Mesenchymal stem cell (in vitro differentiated cells and primary cell): ENCODE measurements around the gene GFI1B.

Experiments
- DNase-seq: peaks from one replicate; pipeline ENCODE4 v3.0.0-alpha.2; 2013
- H2AFZ ChIP-seq: one replicate; pipeline ENCODE4 v1.6.1; 2013; ENCODE audit warnings: low read depth, mild to moderate bottlenecking, control low read depth, inconsistent platforms, low read length, moderate library complexity
- H2AK5ac ChIP-seq: 2 replicates; pipeline ENCODE4 v1.6.1; 2013; ENCODE audit warnings: low read length, moderate library complexity, mild to moderate bottlenecking, inconsistent platforms; ENCODE audit not compliant: severe bottlenecking
- H2BK120ac ChIP-seq: one replicate; pipeline ENCODE4 v1.6.1; 2013; ENCODE audit warnings: low read depth, mild to moderate bottlenecking, inconsistent platforms, low read length, moderate library complexity
- H2BK12ac ChIP-seq, 2 experiments: one replicate each; pipeline ENCODE4 v1.6.1; 2013; ENCODE audit warnings: inconsistent platforms in 2 of 2, low read length in 2 of 2, mild to moderate bottlenecking in 2 of 2, moderate library complexity in 2 of 2, control low read depth in 1 of 2
- H2BK15ac ChIP-seq: one replicate; pipeline ENCODE4 v1.6.1; 2013; ENCODE audit warnings: mild to moderate bottlenecking, low read depth, inconsistent platforms; ENCODE audit not compliant: poor library complexity, severe bottlenecking
- H2BK5ac ChIP-seq: 2 replicates; pipeline ENCODE4 v1.6.1; 2013; ENCODE audit warnings: low read depth, mild to moderate bottlenecking, low read length, control low read depth, inconsistent platforms; ENCODE audit not compliant: poor library complexity, severe bottlenecking
- H3K14ac ChIP-seq, 2 experiments: one replicate each; pipeline ENCODE4 v1.6.1; 2013; ENCODE audit warnings: inconsistent platforms in 2 of 2, low read length in 2 of 2, control low read depth in 1 of 2, mild to moderate bottlenecking in 1 of 2, moderate library complexity in 1 of 2
- H3K18ac ChIP-seq, 2 experiments: one replicate each; pipeline ENCODE4 v1.6.1; 2013; ENCODE audit warnings: inconsistent platforms in 2 of 2, low read length in 2 of 2, control low read depth in 1 of 2, low read depth in 1 of 2, mild to moderate bottlenecking in 1 of 2
- H3K23ac ChIP-seq, 2 experiments: one replicate each; pipeline ENCODE4 v1.6.1; 2013; ENCODE audit warnings: inconsistent platforms in 2 of 2, low read length in 2 of 2, mild to moderate bottlenecking in 2 of 2, moderate library complexity in 2 of 2, control low read depth in 1 of 2
- H3K27ac ChIP-seq: 2 replicates; pipeline ENCODE4 v1.5.1; 2013; ENCODE audit warnings: mild to moderate bottlenecking, moderate library complexity, low read length, control low read depth, inconsistent platforms; ENCODE audit not compliant: poor library complexity, severe bottlenecking
- H3K27me3 ChIP-seq, 2 experiments: 2 replicates each; pipeline versions ENCODE4 v1.6.1 to v1.7.0; 2013; ENCODE audit warnings: low read length in 2 of 2, mild to moderate bottlenecking in 2 of 2, moderate library complexity in 2 of 2, control low read depth in 1 of 2, inconsistent platforms in 1 of 2; ENCODE audit not compliant: control insufficient read depth in 1 of 2, insufficient read depth in 1 of 2
- H3K36me3 ChIP-seq, 2 experiments: 2 replicates each; pipeline versions ENCODE4 v1.6.1 to v1.7.0; 2013; ENCODE audit warnings: low read length in 2 of 2, control low read depth in 1 of 2, inconsistent platforms in 1 of 2, low read depth in 1 of 2, mild to moderate bottlenecking in 1 of 2; ENCODE audit not compliant: insufficient read depth in 2 of 2, control insufficient read depth in 1 of 2
- H3K4ac ChIP-seq, 2 experiments: one replicate each; pipeline ENCODE4 v1.6.1; 2013; ENCODE audit warnings: inconsistent platforms in 2 of 2, low read length in 2 of 2, mild to moderate bottlenecking in 2 of 2, moderate library complexity in 2 of 2, control low read depth in 1 of 2, low read depth in 1 of 2
- H3K4me1 ChIP-seq: 2 replicates; pipeline ENCODE4 v1.6.1; 2013; ENCODE audit warnings: low read depth, low read length, control low read depth; ENCODE audit not compliant: control insufficient read depth, insufficient read depth
- H3K4me2 ChIP-seq: 2 replicates; pipeline ENCODE4 v1.6.1; 2013; ENCODE audit warnings: low read length, mild to moderate bottlenecking, inconsistent platforms; ENCODE audit not compliant: poor library complexity, severe bottlenecking
- H3K4me3 ChIP-seq, 2 experiments: 2 replicates each; pipeline versions ENCODE4 v1.5.1 to v1.7.0; 2013; ENCODE audit warnings: low read length in 2 of 2, mild to moderate bottlenecking in 2 of 2, control low read depth in 1 of 2, low read depth in 1 of 2; ENCODE audit not compliant: insufficient read depth in 1 of 2
- H3K79me1 ChIP-seq: replicated peaks from 2 replicates; pipeline ENCODE4 v1.6.1; 2013; ENCODE audit warnings: mild to moderate bottlenecking, control low read depth, low read length, inconsistent platforms; ENCODE audit not compliant: poor library complexity, severe bottlenecking
- H3K9ac ChIP-seq: 2 replicates; pipeline ENCODE4 v1.7.0; 2013; ENCODE audit warnings: mild to moderate bottlenecking, low read length, moderate library complexity
- H3K9me3 ChIP-seq: 2 replicates; pipeline ENCODE4 v1.7.0; 2013; ENCODE audit warnings: mild to moderate bottlenecking, low read length; ENCODE audit not compliant: control insufficient read depth
- H4K8ac ChIP-seq: one replicate; pipeline ENCODE4 v1.6.1; 2013; ENCODE audit warnings: inconsistent platforms, mild to moderate bottlenecking, low read length, moderate library complexity
- H4K91ac ChIP-seq: one replicate; pipeline ENCODE4 v1.6.1; 2013; ENCODE audit warnings: mild to moderate bottlenecking, low read length, inconsistent platforms
- WGBS: methylation state at CpG from one replicate; pipeline ENCODE4 v1.1.7; 2013; ENCODE audit warnings: mixed read lengths; 5-methylcytosine and 5-hydroxymethylcytosine counted together

Gene GFI1B

GRCh38 chr9:133027134-133027533 is 48.6 kb downstream of the GFI1B start:
- no peak for DNase-seq
- Histone ChIP-seq H3K27ac (no peak overlapping the region), H2BK120ac (no peak overlapping the region), H3K14ac (no peak overlapping the region), H2BK5ac (no peak overlapping the region), H3K9ac (no peak overlapping the region), H3K18ac (no peak overlapping the region), H4K91ac (no peak overlapping the region), H2AK5ac (no peak overlapping the region), H4K8ac (no peak overlapping the region), H3K23ac (no peak overlapping the region), H2BK12ac (no peak overlapping the region), H3K4ac (no peak overlapping the region), H3K79me1 (peaks cover 7% of the 10 kb centered on the region), H3K4me1 (peaks cover 9% of the 10 kb centered on the region), H2AFZ (no peak overlapping the region), H3K9me3 (no peaks in the 10 kb centered on the region), H2BK15ac (no peak overlapping the region), H3K27me3 (peaks cover 0 to 4% of the 10 kb centered on the region in 2 experiments), H3K36me3 (no peaks in the 10 kb centered on the region), H3K4me3 (no peak overlapping the region), H3K4me2 (no peak overlapping the region)
- whole genome bisulfite sequencing, result 50% methylated on average over 5 of the region's 5 CpGs

DNA sequence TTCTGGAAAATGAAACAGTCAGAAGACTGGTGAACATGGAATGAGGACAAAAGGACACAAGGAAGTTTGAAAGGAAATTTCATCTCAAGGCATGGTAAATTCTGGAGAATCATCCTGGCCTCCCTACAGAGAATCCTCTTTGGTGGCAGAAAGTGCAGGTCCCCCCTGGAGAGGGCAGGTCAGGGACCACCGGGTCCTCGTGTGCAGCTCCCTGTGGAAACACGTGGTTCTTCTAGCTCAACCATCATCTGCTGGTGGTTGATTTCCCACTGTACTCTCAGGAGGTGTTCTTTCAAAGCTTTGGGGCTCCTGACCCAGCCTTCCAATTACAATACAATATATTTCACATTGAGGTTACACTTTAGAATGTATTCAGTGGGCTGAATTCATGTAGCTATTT is 49.7 kb downstream of the GFI1B start:
- Histone ChIP-seq H2AK5ac (no peak overlapping the region), H2BK15ac (no peak overlapping the region), H3K4me2 (no peak overlapping the region), H2BK12ac (no peak overlapping the region), H4K91ac (no peak overlapping the region), H3K4me1 (peaks cover 10% of the 10 kb centered on the region), H2AFZ (no peak overlapping the region), H3K9me3 (no peaks in the 10 kb centered on the region), H3K9ac (no peak overlapping the region), H2BK120ac (no peak overlapping the region), H3K23ac (no peak overlapping the region), H3K18ac (no peak overlapping the region), H3K79me1 (peaks cover 9% of the 10 kb centered on the region), H2BK5ac (no peak overlapping the region), H3K27ac (no peak overlapping the region), H3K4me3 (no peak overlapping the region), H4K8ac (no peak overlapping the region), H3K27me3 (peaks cover 0 to 4% of the 10 kb centered on the region in 2 experiments), H3K14ac (no peak overlapping the region), H3K36me3 (peaks cover 0 to under 1% of the 10 kb centered on the region in 2 experiments), H3K4ac (no peak overlapping the region)
- 73% methylated on average over 3 of the region's 3 CpGs for WGBS
- no peak for DNase-seq

- DNase-seq, result no peak
- H4K91ac ChIP-seq, result peak overlapping the region; percentile 40
- H3K27ac ChIP-seq, result peak overlapping the region; percentile 80
Measured at GRCh38 chr9:133029994-133030316, 51.5 kb downstream of the GFI1B start.

DNA sequence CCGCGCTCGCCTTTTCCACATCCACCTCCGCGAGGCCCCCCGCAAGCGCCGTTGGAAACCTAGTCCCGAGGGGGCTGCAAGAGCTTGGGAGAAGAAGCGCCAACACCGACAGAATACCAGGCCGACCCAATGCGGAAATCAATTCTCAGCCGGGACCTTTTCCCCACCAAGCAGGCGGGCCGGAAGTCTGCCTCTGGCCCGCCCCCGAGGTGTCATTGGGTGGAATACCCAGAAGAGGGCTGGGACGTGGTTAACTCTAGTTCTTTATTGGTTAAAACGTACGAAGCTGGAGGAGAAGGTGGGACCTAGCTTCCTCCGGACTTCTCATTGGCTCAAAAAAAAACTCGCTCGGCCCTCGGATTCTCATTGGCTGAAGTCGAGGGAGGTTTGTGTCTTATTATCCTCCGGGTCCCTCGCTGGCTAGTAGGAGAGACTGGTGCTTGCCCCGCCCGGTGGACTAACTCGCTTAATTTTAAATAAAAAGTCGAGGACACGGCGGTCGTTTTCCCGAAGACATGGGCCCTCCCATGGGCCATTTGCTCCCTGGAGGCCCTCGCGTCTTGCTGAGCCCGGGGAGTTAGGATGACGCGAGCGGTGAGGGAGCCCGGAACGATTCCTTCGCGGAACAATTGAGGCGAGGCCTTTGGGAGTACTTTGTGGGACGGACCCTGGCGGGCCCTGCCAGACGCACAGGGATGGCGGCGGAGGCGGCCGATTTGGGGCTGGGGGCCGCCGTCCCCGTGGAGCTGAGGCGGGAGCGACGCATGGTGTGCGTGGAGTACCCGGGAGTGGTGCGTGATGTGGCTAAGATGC is 52.0 kb downstream of the GFI1B start, which contains the start of gene GTF3C5:
Gene GTF3C5 (plus strand): TSS at position 681 of the 813 bp plus-strand sequence. CDS start 15 bp downstream, at position 696.
- WGBS, result under 1% methylated on average over 59 of the region's 63 CpGs

More at GRCh38 chr9:133029994-133030316, 51.5 kb downstream of the GFI1B start:
- Histone ChIP-seq H2BK120ac (peak overlapping the region; percentile 50), H2BK12ac (no peak overlapping the region), H2AK5ac (no peak overlapping the region), H2AFZ (peak overlapping the region; percentile 30), H3K9ac (peak overlapping the region; percentile 99), H3K79me1 (peaks cover 19% of the 10 kb centered on the region), H3K9me3 (no peaks in the 10 kb centered on the region), H3K18ac (peak overlapping the region in 1 of 2 experiments; percentile 50), H4K8ac (peak overlapping the region; percentile 89), H3K4ac (peak overlapping the region; percentile 86 to 89), H2BK5ac (no peak overlapping the region), H3K23ac (no peak overlapping the region), H3K4me1 (peaks cover 10% of the 10 kb centered on the region), H3K14ac (peak overlapping the region in 1 of 2 experiments; percentile 0), H3K4me3 (peak overlapping the region; percentile 78 to 98), H3K27me3 (peaks cover 0 to 4% of the 10 kb centered on the region in 2 experiments), H2BK15ac (no peak overlapping the region), H3K36me3 (peaks cover 0 to 7% of the 10 kb centered on the region in 2 experiments), H3K4me2 (peak overlapping the region; percentile 14)
- under 1% methylated on average over 28 of the region's 28 CpGs for WGBS

More for the DNA sequence above, 52.0 kb downstream of the GFI1B start, which contains the start of gene GTF3C5:
- peak within 1 kb of the TSS; percentile 94 for H3K27ac ChIP-seq
- no peak within 1 kb of the TSS for H2BK12ac ChIP-seq
- H3K9me3 ChIP-seq, result no peaks in the 10 kb centered on the region
- no peak within 1 kb of the TSS for H3K23ac ChIP-seq
- peak within 1 kb of the TSS; percentile 90 to 98 for H3K4me3 ChIP-seq
- H2BK5ac ChIP-seq, result peak within 1 kb of the TSS; percentile 69
- peaks cover 0 to 4% of the 10 kb centered on the region in 2 experiments for H3K27me3 ChIP-seq
- H3K14ac ChIP-seq, result peak within 1 kb of the TSS in 1 of 2 experiments; percentile 0
- H3K4ac ChIP-seq, result peak within 1 kb of the TSS; percentile 86 to 89
- H3K9ac ChIP-seq, result peak within 1 kb of the TSS; percentile 99
- peak within 1 kb of the TSS; percentile 78 for H2BK120ac ChIP-seq
- H2AK5ac ChIP-seq, result peak within 1 kb of the TSS; percentile 22
- H3K36me3 ChIP-seq, result peaks cover 0 to 7% of the 10 kb centered on the region in 2 experiments
- H3K4me2 ChIP-seq, result peak within 1 kb of the TSS; percentile 93
- H4K8ac ChIP-seq, result peak within 1 kb of the TSS; percentile 89
- peaks cover 10% of the 10 kb centered on the region for H3K4me1 ChIP-seq
- H3K79me1 ChIP-seq, result peaks cover 19% of the 10 kb centered on the region
- peak within 1 kb of the TSS; percentile 40 for H4K91ac ChIP-seq
- peak within 1 kb of the TSS; percentile 50 to 76 for H3K18ac ChIP-seq
- peak within 1 kb of the TSS; percentile 89 for H2AFZ ChIP-seq
- peak; percentile 100 for DNase-seq
- H2BK15ac ChIP-seq, result no peak within 1 kb of the TSS
